GM18951 (cell line): ENCODE data around the gene SUSD6.

Experiments
- POLR2A ChIP-seq: IDR thresholded peaks from 4 replicates; pipeline ENCODE4 v1.6.1; 2011; ENCODE audit warnings: mild to moderate bottlenecking; ENCODE audit not compliant: insufficient read length, insufficient read depth; ENCODE audit errors: extremely low read depth
- in situ Hi-C: fragments of 300-500 bp; cut with MboI; formaldehyde crosslinking; loops from one replicate; pipeline ENCODE4 v1.12.0; 2022; ENCODE audit warnings: low sequenced_read_pairs, mixed read lengths, inconsistent platforms; ENCODE audit not compliant: unreplicated experiment

Gene SUSD6

DNA sequence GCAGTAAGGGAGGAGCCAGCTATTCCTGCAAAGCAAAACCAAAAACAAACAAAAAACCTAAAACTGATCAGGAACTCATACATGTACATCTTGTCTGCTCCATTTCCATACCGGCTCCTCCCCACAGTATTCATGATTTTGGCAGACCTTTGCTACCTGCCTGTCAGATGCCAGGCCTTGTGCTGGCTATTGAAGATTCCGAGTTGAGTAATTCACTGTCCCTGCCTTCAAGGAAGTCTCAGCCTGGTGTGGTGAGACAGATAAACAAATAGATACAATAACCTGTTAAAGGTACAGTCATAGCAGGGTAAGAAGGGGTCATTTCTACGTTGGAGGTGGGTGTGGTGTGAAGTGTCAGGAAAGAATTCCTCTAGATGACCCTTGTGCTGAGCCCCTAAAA, 42.7 kb downstream of the SUSD6 start:
- no peak for TF ChIP-seq POLR2A

DNA sequence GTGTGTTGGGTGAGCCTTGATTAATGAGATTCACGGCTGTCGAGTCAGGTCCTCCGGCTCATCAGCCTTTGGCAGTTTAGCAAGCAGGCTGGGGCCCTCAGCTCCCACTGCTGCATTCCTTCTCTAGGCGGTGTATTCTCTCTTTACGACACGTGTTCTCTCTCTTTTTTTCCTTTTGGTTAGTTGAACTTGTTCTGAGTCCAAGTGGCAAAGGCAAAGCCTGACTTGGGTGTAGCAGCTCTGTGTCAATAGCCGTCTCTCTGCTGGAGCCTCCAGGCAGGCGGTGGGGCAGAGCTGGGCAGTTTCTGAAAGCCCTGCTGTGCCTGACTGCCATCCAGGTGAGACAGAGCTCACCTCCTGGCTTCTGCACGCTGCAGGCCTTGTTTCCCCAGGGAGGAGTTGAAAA, 46.6 kb downstream of the SUSD6 start:
- in situ Hi-C loops = no loop called here
- TF ChIP-seq POLR2A = no peak

More for the DNA sequence above, 42.7 kb downstream of the SUSD6 start:
- in situ Hi-C loops = no loop called here

DNA sequence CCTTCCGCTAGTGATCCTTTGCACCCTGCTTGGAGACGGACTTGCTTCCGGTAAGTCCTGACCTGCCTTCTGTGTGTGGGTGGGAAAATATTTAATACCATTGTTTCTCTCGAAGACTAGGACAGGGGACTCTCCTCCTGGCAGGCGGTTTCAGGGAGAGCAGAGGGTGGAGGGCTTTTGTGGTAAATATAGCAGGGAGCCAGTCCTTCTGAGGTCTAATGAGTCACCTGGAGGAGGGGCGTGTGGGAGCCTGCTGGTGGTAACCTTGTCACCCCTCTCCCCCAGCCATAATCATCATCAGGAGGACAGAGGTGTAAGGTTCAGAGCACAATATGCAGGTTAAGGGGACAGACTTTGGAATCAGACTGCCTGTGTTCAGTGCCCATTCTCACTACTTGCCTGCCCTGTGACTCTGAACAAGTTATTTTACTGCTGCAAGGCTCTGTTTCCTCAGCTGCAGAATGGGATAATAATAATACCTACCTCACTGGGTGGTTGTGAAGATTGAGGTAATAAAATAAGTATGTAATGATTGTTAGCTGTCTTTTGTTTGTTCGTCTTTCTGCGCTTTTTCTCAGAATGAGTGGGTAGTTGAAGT, 47.4 kb downstream of the SUSD6 start:
- no peak for TF ChIP-seq POLR2A
- in situ Hi-C loops = no loop called here

DNA sequence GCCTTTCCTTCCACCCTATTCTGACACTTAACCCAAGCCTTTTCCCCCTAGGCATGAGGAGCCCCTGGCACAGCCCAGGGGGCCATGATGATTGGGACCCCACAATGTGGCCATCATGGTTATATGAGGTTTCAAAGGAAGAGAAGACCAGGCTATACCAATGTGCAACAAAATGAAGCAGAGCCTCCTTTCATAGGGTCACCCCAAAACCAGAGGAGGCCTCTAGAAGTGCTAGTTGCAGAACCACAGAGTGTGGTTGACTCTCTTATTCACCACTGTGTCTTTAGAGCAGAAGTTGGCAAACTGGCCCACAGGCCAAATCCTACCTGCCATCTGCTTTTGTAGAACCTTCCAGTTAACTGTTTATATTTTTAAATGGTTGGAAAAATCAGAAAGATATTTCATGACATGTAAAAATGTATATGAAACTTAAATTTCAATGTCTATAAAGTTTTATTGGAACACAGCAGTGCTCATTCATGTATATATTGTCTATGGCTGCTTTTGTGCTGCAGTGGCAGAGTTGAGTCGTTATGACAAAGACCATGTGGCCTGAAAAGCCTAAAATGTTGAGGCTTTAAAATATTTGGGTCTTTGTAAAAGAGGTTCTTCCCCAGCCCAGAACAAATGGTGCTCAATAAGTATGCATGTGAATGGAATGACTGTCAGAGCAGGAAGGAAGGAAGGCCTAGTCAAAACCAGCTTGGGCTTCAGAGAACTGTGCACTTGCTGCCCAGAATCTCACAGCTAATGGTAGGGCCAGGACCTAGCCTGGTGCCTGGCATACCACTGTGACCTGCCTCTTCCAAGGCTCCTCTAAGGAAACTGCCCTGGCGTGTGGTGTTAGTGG, 49.2 kb downstream of the SUSD6 start:
- in situ Hi-C loops = no loop called here
- TF ChIP-seq POLR2A = no peak

DNA sequence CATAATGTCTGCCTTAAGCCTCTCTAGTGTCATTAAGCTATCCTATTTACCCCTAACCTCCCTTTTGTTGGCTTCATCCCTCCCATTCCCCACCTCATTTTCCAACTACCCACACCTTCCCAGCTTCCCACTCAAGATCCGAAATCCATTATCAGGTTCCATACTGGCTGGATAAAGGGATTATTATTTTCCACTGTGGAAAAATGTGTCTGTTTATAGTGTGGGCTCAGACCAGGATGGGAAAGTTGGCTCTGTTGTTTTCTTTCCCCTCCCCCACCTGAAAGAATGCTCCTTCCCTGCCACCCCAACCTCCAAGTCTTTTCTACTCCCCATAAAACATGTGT, 49.8 kb downstream of the SUSD6 start:
- no peak for TF ChIP-seq POLR2A
- in situ Hi-C loops = no loop called here

DNA sequence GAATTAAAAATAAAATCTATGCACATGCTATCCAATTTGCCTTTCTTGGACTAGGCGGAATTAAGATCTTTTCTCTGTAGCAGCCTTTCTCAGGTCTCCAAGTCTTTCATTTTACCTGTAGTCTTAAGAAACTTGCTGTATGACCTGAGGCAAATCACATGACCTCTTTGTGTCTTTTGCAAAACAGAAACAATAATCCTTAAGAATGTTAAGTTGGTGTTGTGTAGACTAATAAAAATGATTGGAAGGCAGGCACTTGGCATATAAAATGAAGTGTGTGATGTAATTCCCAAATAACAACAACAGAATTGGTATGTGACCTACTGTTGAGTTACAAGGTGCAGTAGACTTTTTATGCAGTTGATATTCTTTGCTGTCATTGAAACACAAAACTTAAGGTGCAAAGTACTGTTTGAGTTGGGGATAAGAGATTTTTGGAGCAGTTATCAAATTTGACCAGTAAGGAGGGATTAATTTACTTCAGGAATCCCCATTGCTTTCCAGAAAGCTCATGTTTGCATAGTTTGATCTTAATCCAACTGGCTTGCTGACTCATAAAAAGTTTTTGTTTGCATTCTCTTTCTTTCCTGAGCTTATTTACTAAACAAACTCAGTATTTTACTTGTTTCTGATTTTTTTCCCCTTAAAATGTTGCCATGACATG, 51.4 kb downstream of the SUSD6 start:
- in situ Hi-C loops = no loop called here
- TF ChIP-seq POLR2A = no peak

DNA sequence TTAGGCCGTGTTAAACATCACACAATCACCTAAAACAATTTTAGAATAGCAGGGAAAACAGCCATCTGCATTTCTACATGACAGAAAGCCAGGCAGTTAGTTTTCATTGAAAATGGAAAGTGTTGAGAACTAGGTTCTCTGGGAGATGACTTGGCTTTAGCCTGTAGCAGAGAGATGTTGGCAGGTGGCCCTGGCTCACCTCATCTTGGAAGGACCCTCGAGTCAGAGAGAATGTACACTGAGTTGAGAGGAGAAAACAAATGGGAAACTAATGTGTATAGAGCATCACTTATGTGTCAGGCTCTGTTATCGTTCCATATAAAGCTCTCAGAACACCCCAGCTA, 51.9 kb downstream of the SUSD6 start:
- no peak for TF ChIP-seq POLR2A
- in situ Hi-C loops = no loop called here

DNA sequence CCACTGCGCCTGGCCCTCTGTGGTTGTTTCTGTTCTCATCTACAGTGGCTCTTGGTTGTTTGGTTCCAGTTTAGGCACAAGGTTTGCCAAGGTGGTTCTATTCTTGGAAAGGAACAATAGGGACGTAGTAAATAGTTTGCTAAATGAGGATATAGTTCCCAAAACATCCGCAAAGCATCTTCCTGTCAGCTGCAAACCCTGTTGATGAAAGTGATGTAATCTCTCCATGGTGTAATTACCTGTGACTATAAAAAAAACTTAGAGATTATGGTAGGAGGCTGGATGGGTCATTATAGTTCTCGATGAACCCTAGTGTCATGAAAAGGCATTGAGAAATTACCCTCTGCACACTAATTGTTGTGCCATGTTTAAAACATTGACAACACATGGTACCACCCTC, 52.9 kb downstream of the SUSD6 start:
- in situ Hi-C loops = no loop called here
- TF ChIP-seq POLR2A = no peak

DNA sequence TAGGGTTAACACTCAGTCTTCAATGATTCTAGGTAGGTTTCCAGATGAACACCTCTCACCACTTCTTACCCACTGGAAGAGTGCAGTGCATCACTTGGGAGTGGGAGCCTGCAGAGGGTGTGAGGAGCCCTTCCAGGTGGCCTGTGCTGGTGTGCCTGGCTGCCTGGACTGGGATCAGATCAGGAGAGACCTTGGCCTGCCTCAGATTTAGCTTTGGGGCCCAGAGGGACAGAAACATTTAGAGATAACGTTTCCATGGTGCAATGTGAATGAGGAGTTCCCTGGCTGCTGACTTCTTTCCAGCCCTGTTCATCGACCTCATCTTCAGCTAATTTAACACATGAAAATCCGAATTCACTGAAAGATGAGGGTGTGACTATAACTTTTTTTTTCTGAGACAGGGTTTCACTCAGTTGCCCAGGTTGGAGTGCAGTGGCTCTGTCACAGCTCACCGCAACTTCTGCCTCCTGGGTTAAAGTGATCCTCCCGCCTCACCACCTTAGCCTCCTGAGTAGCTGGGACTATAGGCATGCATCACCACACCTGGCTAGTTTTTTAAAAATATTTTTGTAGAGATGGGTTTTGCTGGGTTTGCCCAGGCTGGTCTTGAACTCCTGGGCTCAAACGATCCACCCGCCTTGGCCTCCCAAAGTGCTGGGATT, 53.6 kb downstream of the SUSD6 start:
- in situ Hi-C loops = no loop called here
- no peak for TF ChIP-seq POLR2A

DNA sequence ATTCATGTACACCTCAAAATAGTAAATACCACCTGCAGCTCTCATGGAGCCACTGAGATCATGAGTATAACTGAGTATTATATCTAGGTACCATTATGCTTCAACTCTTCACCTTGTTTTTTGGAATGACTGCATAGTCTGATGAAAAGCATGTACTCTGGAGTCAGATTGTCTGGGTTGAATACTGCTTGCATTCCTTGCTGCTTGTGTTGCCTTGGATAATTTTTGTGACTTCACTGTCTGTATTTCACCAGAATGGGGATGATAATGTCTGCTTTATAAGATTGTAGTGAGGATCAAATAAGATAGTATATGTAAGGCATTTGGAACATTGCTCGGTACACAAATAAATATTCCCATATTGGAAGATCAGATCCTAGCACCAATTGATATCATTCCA, 54.2 kb downstream of the SUSD6 start:
- in situ Hi-C loops = no loop called here

DNA sequence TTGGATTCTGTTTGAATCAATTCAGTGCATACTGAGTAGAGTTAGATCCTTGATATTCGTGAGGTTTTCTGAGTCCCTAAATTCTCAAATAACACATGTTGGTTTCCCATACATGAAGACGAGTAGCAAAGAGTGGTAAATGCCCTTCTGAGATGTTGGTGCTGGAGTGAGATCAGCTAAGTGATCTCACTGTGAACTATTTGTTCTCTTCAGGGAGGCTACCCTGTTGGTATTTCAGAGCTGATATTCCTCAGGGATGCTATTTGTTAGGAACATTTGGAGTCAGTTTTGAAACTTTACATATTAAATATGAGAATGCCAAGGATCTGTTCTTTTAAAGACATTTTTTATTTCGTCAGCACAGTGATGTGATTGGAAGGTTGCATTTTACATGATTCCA, 54.7 kb downstream of the SUSD6 start:
- in situ Hi-C loops = no loop called here

More for the DNA sequence above, 54.2 kb downstream of the SUSD6 start:
- no peak for TF ChIP-seq POLR2A

DNA sequence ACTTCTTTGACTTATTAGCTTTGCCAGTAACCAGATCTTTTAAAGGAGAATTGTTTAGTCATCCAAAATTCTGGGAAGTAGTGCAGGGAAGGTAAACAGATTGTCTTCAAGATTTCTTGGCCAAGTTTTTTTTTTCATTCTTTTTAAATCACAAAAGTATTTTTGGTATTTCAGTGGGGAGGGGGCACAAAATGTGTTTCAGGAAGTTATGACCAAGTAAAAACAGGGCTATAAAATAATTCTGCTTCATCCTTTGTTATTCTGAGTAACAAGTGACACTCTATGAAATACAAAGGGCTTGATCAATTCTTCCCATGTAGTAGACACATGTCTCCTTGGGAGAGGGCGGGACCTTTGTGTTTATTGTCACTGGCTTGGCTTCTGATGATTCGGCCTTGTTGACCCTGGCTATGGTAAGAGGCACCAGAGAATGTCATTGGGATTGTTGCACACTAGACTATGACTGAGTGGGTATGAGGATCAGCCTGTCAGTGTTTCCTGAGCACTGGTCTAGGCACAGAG, 55.4 kb downstream of the SUSD6 start:
- in situ Hi-C loops = no loop called here
- TF ChIP-seq POLR2A = no peak

More for the DNA sequence above, 54.7 kb downstream of the SUSD6 start:
- no peak for TF ChIP-seq POLR2A

DNA sequence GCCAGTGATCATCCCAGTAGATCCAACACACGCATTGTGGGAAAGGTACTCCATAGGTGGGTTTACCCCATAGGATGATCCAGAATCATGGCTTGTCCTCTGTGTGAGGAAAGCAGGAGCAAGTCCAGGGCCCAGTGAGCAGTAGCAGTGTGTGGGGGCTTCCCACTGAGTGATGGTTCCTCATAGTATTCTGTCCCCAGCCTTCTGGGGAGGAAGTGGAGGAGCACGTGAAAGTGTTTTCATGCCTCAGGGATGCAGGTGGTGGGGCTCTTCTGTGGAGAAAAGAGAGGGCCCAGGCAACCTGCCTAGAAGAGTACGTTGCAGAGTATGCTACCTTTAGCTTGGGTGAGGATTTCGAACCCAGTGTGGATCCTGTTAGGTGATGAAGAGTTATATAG, 56.5 kb downstream of the SUSD6 start:
- in situ Hi-C loops = no loop called here
- TF ChIP-seq POLR2A = no peak
